ENCODE data around the gene IGF1R.

IGF1R gene

GRCh38 chr15:98746375-98747155, 98.2 kb downstream of the IGF1R start:
- no peak for DNase-seq (ENCODE audit: low spot score)

GRCh38 chr15:98751767-98752166, 103.4 kb downstream of the IGF1R start:
- no peak for DNase-seq (ENCODE audit: low spot score)

DNA sequence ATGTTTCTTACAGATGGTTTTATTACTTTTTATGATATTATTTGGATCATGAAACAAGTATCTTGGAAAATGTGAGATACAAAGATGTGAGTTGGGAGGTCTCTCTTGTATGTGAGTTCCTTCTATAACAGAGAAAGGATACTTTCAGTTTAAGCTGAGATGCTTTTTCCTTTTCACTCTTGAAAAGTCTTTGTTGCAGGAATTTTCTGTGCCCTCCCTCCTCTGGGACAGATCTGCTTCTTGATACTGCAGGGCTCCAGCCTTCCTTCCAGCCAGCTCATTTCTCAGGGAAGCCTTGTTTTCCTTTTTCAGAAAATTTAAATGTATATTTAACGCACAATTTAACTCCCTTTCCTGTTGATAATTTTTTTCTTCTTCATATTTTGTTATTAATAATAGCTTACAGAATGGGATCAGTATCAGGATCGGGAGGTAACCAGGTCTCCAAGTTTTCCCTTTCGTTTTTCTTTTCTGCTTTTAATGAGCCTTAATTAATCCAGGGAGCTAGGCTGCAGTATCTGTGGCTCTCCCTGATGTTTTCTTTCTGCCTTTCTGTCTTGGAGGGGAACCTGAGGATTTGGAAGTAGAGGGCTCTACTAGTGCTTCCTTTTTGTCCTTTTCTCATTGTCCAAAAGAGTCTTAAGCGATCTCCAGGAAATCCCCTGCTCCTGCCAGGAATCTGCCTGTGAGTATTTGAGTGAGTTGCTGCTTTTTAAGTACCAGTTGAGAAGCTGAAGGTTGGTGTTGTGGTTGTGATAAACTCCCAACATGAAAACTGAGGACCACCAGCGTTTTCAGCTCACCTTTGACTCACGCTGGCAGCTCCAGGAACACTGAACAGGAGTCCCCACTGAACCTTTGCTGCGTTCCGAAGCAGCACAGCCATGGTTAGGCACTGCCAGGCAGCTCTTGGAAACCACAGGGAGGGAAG, 105.7 kb downstream of the IGF1R start:
- DNase-seq (ENCODE audit: low spot score) = no peak

DNA sequence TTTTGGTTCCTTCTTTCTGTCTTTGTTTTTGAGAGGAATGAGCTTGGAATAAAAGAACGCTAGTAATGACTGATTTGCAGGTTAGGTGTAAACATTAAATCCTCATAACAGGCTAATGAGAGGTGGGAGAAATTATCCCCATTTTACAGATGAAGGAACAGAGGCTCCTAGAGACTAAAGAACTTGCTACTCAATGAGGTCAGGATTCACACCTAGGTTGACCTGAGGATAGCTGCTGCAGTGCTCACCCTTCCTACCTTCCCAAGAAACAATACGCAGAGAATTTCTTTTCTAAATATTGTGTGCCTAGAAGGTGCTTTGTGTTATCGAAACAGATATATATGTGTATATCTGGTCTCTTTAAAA, 106.3 kb downstream of the IGF1R start:
- no peak for DNase-seq (ENCODE audit: low spot score)

GRCh38 chr15:98755138-98755537, 106.8 kb downstream of the IGF1R start:
- no peak for DNase-seq (ENCODE audit: low spot score)

DNA sequence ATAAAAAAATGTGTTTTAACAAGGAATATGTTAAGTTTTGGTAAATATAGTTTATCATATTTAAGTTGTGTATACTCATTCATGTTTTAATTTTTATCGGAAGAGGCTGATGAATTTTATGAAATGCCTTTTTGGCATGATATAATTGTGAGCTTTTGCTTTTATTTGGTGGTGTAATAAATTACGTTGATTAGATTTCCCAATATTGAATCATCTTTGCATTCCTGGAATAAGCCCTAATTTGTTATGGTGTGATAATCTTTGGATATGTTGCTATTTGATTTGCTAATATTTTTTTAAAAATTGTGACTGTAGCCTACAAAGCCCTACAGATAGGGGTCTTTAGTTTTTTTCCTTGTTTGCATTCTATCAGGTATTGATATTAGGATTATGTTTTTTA, 107.4 kb downstream of the IGF1R start:
- no peak for DNase-seq (ENCODE audit: low spot score)

DNA sequence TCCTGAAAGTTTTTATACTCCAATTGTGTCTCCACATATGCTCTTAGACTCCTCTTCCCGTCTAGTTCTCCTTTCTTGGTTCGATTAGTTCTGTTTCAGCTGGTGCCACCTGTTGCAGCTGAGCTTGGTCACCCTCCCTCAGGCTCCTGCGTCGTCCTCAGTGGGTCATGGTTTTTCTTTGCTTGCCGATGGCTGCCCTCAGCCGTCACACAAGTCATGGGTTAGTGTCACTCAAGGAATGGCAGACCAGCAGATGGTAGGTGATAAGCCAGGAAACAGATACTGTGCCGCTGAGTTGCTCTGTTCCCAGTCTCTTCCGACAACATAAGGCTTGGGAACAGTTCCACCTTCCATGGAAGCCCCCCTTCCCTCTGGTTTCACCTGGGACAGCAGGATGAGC, 109.9 kb downstream of the IGF1R start:
- DNase-seq (ENCODE audit: low spot score) = no peak

DNA sequence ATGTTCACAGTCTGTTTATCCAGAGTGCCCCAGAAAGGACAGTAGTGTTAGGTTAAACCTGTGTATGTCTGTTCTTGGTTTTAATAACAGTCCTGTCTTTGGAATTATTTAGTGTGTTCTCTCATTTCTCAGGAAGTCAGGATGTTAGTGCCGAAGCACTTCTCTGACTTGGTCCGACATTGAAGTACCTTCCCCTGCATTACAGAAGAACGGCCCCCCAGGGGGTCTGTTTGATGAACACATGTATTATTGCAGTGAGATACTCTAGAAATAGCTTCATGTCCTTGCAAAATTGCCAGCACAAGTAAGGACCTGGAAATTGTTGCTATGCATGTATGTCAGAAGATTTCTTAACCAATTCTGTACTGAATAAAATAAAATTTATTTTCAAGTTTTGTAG, 110.9 kb downstream of the IGF1R start:
- no peak for DNase-seq (ENCODE audit: low spot score)

- no peak for DNase-seq (ENCODE audit: low spot score)
These were observed 111.9 kb downstream of the IGF1R start for GRCh38 chr15:98760112-98760826.

- DNase-seq (ENCODE audit: low spot score) = no peak
These were observed 112.6 kb downstream of the IGF1R start for GRCh38 chr15:98760975-98761374.

- no peak for DNase-seq (ENCODE audit: low spot score)
These were observed 114.8 kb downstream of the IGF1R start for GRCh38 chr15:98763179-98763578.

GRCh38 chr15:98764291-98764690, 116.0 kb downstream of the IGF1R start:
- no peak for DNase-seq (ENCODE audit: low spot score)

GRCh38 chr15:98765610-98766009, 117.3 kb downstream of the IGF1R start:
- DNase-seq (ENCODE audit: low spot score) = no peak

GRCh38 chr15:98767692-98768091, 119.4 kb downstream of the IGF1R start:
- no peak for DNase-seq (ENCODE audit: low spot score)

- DNase-seq (ENCODE audit: low spot score) = no peak
These were observed 121.5 kb downstream of the IGF1R start for GRCh38 chr15:98769867-98770266.

GRCh38 chr15:98770984-98771383, 122.6 kb downstream of the IGF1R start:
- no peak for DNase-seq (ENCODE audit: low spot score)

- no peak for DNase-seq (ENCODE audit: low spot score)
These were observed 123.2 kb downstream of the IGF1R start for GRCh38 chr15:98771541-98771940.

- no peak for DNase-seq (ENCODE audit: low spot score)
These were observed 124.6 kb downstream of the IGF1R start for GRCh38 chr15:98772895-98773294.

- DNase-seq (ENCODE audit: low spot score) = no peak
These were observed 125.3 kb downstream of the IGF1R start for GRCh38 chr15:98773616-98774015.

- DNase-seq (ENCODE audit: low spot score) = no peak
These were observed 126.6 kb downstream of the IGF1R start for GRCh38 chr15:98774756-98775497.

DNA sequence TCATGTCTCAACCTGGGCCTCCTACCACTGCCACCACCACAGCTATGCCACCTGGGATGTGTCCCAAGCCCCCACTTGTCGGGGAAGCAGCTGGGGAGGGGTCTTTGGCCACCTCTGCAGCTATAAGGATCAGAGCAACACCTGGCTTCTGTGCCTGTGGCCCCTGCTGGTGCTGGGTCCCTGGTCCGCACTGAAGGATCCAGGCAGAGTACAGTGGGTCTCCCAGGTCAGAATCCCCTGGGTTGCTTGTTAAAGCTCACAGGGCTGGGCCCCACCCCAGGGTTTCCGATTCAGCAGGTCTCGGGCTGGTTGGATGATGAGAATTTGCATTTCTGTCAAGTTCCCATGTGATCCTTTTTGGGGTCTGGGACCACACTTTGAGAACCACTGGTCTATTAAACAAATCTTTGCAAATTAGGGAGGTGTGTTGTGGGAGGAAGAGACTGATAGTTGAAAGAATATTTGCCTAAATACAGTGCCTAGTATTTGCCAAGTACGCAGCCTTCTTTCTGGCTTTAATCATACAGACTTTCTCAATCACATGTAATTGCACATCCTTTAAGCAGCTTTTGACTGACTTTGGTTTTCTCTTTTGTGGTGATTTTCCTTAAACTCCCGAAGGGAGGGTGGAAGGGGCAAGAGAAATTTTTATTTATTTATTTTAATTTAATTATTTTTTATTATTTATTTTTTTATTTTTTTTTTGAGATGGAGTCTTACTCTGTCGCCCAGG, 127.3 kb downstream of the IGF1R start:
- no peak for DNase-seq (ENCODE audit: low spot score)
